Limb (tissue), 2 donors: ENCODE results near the gene CEP170B.
"Not testable (repeated sequence)": the region's sequence is repeated elsewhere in the genome, so short reads cannot be mapped to it uniquely, and the experiment has no call there.

ENCODE experiments used
- DNase-seq, 2 donors: peaks; one replicate each; pipeline ENCODE4 v3.0.0-alpha.2; 2016; ENCODE audit errors: extremely low spot score in 2 of 2

Gene CEP170B

GRCh38 chr14:104865081-104865630 lies at the start of gene CEP170B:
CEP170B (plus strand) TSS chr14:104865268; CDS start chr14:104868451, 3,183 bp downstream.
- peak in 1 of 2 donors; percentile 75 for DNase-seq

- no peak for DNase-seq
Measured at GRCh38 chr14:104816616-104816884, 48.5 kb upstream of the CEP170B start.

GRCh38 chr14:104817930-104818713 lies 46.9 kb upstream of the CEP170B start:
- no peak for DNase-seq

GRCh38 chr14:104818714-104819161 lies 46.3 kb upstream of the CEP170B start:
- DNase-seq: no peak

- DNase-seq: no peak
Measured at GRCh38 chr14:104819361-104819781, 45.7 kb upstream of the CEP170B start.

GRCh38 chr14:104820669-104821228 lies 44.3 kb upstream of the CEP170B start:
- no peak for DNase-seq

DNA sequence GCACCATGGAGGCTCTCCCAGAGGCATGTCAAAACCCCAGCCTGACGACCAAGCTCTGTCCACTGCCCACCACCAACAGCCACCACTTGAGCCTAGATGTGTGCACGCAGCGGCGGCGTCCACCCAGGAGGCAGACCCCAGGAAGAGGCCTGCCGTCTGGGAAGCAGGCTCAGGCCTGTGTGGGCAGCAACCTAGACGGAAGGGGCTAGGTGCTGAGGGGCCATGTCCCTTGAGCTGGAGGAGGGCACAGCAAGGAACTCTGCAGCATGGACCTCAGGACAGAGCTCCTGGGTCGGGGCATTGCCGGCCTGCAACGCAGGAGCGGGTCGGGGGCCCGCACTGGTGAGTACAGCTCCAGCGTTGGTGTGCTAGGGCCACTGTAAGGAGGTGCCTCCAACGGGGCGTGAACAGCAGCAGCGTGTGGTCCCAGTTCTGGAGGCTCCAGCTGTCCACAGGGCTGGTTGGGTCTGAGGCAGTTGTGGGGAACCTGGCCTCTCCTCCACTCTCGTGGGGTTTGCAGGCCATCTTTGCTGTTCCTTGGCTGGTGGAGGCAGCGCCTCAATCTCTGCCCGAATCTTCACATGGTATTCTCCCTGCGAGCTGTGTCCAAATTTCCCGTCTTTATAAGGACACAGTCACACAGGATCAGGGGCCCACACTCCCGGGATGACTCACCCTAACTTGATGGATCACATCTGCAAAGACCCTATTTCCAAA lies 43.7 kb upstream of the CEP170B start:
- DNase-seq: no peak

DNA sequence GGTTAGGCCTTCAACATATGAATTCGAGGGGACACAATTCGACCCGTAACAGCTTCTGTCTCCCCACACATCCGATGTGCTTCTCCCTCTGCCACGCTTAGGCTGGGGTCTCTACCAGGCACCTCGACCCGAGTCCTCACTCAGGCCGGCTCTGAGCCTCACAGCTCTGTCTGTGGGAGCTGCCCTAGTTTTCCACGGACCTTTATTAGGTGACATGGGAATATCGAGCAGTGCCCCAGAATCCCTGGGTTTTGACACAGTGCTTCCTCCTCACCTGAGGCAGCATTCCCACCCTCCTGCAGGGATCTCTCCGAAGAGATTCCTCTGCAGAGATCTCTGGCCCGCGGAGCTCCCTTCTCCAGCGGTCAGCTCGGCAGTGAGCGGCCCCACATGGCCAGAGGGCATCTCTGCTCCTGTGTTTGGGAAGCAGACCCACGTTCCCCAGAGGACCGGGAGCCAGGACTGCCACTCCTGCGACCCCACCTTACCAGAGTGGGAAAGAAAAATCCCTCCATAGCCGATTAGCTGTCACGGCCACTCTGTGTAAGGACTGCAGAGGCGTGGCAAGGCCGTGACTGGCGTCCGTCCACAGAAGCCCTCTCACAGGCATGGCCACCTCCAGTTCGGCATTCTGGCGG lies 43.0 kb upstream of the CEP170B start:
- no peak for DNase-seq

DNA sequence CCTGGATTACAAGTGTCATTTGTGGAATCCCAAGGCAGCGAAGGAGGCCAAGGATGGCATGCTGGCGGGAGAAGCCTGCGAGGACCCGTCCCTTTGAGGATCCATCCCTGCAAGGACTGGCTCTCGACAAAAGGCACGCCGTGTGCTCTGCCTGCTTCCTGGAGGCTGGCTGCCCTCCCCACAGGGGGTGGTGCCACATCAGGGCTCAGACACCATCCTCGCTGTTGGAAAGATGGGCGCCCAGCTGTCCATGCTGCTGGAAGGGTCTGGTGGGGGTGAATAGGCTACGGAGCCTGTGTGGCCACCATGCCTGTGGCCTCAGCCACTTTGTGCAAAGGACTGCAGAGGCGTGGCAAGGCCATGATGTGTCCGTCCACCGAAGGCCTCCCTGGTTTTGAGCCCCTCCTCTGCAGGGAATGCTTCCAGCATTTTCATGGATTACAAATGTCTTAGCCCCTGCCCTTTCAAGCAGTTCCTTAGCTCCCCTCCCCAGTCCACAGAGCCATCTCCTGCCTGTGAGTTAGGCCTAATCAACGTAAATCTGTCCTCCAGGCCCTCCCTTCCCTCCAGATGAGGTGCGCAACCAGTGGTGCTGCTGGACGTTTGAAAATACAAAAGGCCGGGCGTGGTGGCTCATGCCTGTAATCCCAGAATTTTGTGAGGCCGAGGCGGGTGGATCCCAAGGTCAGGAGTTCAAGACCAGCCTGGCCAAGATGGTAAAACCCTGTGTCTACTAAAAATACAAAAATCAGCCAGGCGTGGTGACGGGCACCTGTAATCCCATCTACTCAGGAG lies 42.0 kb upstream of the CEP170B start:
- no peak for DNase-seq

DNA sequence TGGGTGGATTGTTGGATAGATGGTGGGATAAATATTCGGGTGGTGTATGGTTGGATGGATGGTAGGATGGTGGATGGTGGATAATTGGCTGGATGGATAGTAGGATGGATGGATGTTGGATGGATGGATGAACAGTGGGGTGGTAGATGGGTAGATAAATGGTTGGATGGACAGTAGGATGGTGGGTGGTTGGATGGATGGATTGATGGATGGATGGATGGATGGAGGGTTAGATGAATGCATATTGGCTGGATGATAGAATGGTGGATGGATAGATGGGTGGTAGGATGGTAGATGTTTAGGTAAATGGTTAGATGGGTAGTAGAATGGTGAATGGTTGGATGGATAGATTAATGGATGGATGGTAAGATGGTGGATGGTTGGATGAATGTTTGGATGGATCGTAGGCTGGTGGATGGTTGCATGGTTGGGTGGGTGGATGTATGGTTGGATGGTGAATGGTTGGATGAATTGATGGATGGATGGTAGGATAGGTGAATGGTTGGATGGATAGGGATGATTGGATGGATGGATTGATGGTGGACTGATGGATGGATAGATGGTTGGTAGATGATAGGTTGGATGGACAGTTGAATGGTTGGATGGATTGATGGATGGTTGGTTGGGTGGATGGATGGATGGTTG lies 40.6 kb upstream of the CEP170B start:
- no peak for DNase-seq

DNA sequence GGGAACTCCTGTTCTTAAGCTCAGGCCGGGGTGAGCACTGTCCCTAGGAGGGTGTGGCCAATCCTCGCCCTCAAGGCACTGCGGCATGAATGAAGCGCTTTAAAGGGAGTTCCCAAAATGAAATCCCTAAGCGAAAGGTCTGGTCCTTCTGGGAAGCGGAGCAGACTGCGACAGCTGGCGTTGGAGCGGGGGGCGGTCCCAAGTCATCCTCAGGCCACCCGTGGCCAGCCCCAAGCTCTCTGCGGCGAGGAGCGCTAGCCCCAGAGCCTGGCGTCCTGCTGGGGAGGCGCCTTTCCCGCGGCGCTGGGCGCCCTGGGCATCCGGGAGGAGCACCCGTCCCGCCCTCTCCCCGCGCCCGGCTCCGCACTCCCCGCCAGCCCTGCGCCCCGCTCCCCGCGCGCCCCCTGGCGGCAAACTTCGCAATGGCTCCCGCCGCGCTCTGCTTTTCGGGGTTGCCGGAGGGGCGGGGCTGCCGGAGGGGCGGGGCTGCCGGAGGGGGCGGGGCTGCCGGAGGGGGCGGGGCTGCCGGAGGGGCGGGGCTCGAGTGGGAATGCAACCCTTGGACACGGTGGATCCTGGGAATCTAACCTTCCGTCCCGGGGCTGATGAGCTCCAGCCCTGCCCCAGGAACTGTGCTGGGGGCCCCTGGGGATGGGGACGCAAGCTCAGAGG lies 38.7 kb upstream of the CEP170B start:
- DNase-seq: peak; percentile 80 to 96

- DNase-seq: no peak
Measured at GRCh38 chr14:104826861-104827176, 38.2 kb upstream of the CEP170B start.

GRCh38 chr14:104827177-104828055 lies 37.7 kb upstream of the CEP170B start:
- peak in 1 of 2 donors; percentile 57 for DNase-seq

GRCh38 chr14:104830781-104831180 lies 34.3 kb upstream of the CEP170B start:
- DNase-seq: no peak

GRCh38 chr14:104836171-104836935 lies 28.7 kb upstream of the CEP170B start:
- not testable (repeated sequence) for DNase-seq

- no peak for DNase-seq
Measured at GRCh38 chr14:104841730-104842129, 23.3 kb upstream of the CEP170B start.

GRCh38 chr14:104843006-104843405 lies 22.1 kb upstream of the CEP170B start:
- no peak for DNase-seq
